Measurements from ENCODE around the gene WNT3A.

GRCh38 chr1:228004856-228005462, 1.8 kb upstream of the WNT3A start:
- TF ChIP-seq CTCF (IDR thresholded peaks at IDR 0.05) (no peak), POLR2A (IDR thresholded peaks at IDR 0.05) (no peak)

Measured in esophagus squamous epithelium (tissue), 4 donors.